Large intestine (tissue), 12 donors: ENCODE measurements around the gene ANKRD11. TPM values are rescaled to one million over a fixed set of nuclear protein-coding genes. Genes with fewer than 3 reads are reported as not detected.
A peak's percentile ranks its signal among the peaks of the same experiment; 100 is the strongest.

Experiments used
- DNase-seq, 2 donors: peaks; one replicate each; pipeline versions ENCODE4 v3.0.0 to v3.0.0-alpha.2; 2013
- H3K27ac ChIP-seq: one replicate; pipeline ENCODE4 v1.5.1; 2013; ENCODE audit warnings: low read length
- H3K27me3 ChIP-seq: 2 replicates; pipeline ENCODE4 v1.6.1; 2013; ENCODE audit warnings: low read length; ENCODE audit not compliant: control insufficient read depth, insufficient read depth
- H3K36me3 ChIP-seq: 2 replicates; pipeline ENCODE4 v1.6.1; 2013; ENCODE audit warnings: low read length; ENCODE audit not compliant: control insufficient read depth, insufficient read depth
- H3K4me1 ChIP-seq: one replicate; pipeline ENCODE4 v1.6.1; 2013; ENCODE audit warnings: low read length; ENCODE audit not compliant: control insufficient read depth, insufficient read depth
- H3K4me3 ChIP-seq: one replicate; pipeline ENCODE4 v1.5.1; 2013; ENCODE audit warnings: low read length
- H3K9me3 ChIP-seq: one replicate; pipeline ENCODE4 v1.6.1; 2013; ENCODE audit warnings: mild to moderate bottlenecking, low read depth, low read length, moderate library complexity; ENCODE audit not compliant: control insufficient read depth
- WGBS: methylation state at CpG from one replicate; pipeline ENCODE4 v1.1.5; 2013; ENCODE audit warnings: low lambda C conversion rate; ENCODE audit not compliant: insufficient coverage; 5-methylcytosine and 5-hydroxymethylcytosine counted together
- long read RNA-seq, 11 donors: transcript quantifications; one replicate each; lab custom pipeline, GENCODE V29; 2026
- polyA plus RNA-seq: library from polyadenylated mRNA; unstranded; fragments of 120-200 nt; gene quantifications from one replicate; pipeline ENCODE4 v1.2.1, GENCODE V29; 2013

Gene ANKRD11
- 83.9 TPM for polyA plus RNA-seq
- long read RNA-seq, donor 1, partial matches to known transcripts: 6 of 10 reads
- long read RNA-seq, donor 1, other reads (novel, unspliced or antisense): 0 of 10 reads
- long read RNA-seq, donor 2, transcript ANKRD11-219 (1 exons, 2,239 nt): major isoform, 5 of 20 reads
- long read RNA-seq, donor 2, partial matches to known transcripts: 12 of 20 reads
- long read RNA-seq, donor 2, other reads (novel, unspliced or antisense): 0 of 20 reads
- long read RNA-seq, donor 3: 0 reads
- long read RNA-seq, donor 4, partial matches to known transcripts: 0 of 3 reads
- long read RNA-seq, donor 4, other reads (novel, unspliced or antisense): 0 of 3 reads
- long read RNA-seq, donor 5, partial matches to known transcripts: 0 of 2 reads
- long read RNA-seq, donor 5, other reads (novel, unspliced or antisense): 0 of 2 reads
- long read RNA-seq, donor 6, transcript ANKRD11-219 (1 exons, 2,239 nt): major isoform, 11 of 28 reads
- long read RNA-seq, donor 6, partial matches to known transcripts: 14 of 28 reads
- long read RNA-seq, donor 6, other reads (novel, unspliced or antisense): 0 of 28 reads
- long read RNA-seq, donor 7, transcript ANKRD11-219 (1 exons, 2,239 nt): major isoform, 5 of 6 reads
- long read RNA-seq, donor 7, partial matches to known transcripts: 0 of 6 reads
- long read RNA-seq, donor 7, other reads (novel, unspliced or antisense): 0 of 6 reads
- long read RNA-seq, donor 8, transcript ANKRD11-219 (1 exons, 2,239 nt): major isoform, 9 of 20 reads
- long read RNA-seq, donor 8, partial matches to known transcripts: 9 of 20 reads
- long read RNA-seq, donor 8, other reads (novel, unspliced or antisense): 0 of 20 reads
- long read RNA-seq, donor 9, transcript ANKRD11-219 (1 exons, 2,239 nt): major isoform, 6 of 40 reads
- long read RNA-seq, donor 9, partial matches to known transcripts: 30 of 40 reads
- long read RNA-seq, donor 9, other reads (novel, unspliced or antisense): 0 of 40 reads
- long read RNA-seq, donor 10, transcript ANKRD11-219 (1 exons, 2,239 nt): major isoform, 6 of 22 reads
- long read RNA-seq, donor 10, partial matches to known transcripts: 8 of 22 reads
- long read RNA-seq, donor 10, other reads (novel, unspliced or antisense): 5 of 22 reads
- long read RNA-seq, donor 11, partial matches to known transcripts: 5 of 8 reads
- long read RNA-seq, donor 11, other reads (novel, unspliced or antisense): 0 of 8 reads

GRCh38 chr16:89490439-89491237 is at the start of gene ANKRD11:
ANKRD11 (minus strand) TSS chr16:89490561; CDS start chr16:89317019, 173,542 bp downstream.
- no peaks in the 10 kb centered on the region for H3K36me3 ChIP-seq
- WGBS: no CpG with 5 or more reads among the region's 96 CpGs

GRCh38 chr16:89538286-89538685 is 47.9 kb upstream of the ANKRD11 start:
- Histone ChIP-seq H3K27ac (no peak overlapping the region), H3K27me3 (no peaks in the 10 kb centered on the region), H3K4me1 (no peaks in the 10 kb centered on the region), H3K36me3 (peaks cover 73% of the 10 kb centered on the region), H3K4me3 (no peak overlapping the region), H3K9me3 (no peaks in the 10 kb centered on the region)
- no CpG with 5 or more reads among the region's 12 CpGs for WGBS
- no peak for DNase-seq

More at GRCh38 chr16:89490439-89491237, at the start of gene ANKRD11:
- Histone ChIP-seq H3K4me1 (peaks cover 26% of the 10 kb centered on the region), H3K27me3 (no peaks in the 10 kb centered on the region), H3K4me3 (peak within 1 kb of the TSS; percentile 75), H3K27ac (peak within 1 kb of the TSS; percentile 96), H3K9me3 (no peaks in the 10 kb centered on the region)
- peak; percentile 100 for DNase-seq

- Histone ChIP-seq H3K27ac (no peak overlapping the region), H3K4me3 (no peak overlapping the region), H3K9me3 (no peaks in the 10 kb centered on the region), H3K36me3 (peaks cover 78% of the 10 kb centered on the region), H3K27me3 (no peaks in the 10 kb centered on the region), H3K4me1 (no peaks in the 10 kb centered on the region)
- WGBS: no CpG with 5 or more reads among the region's 7 CpGs
- DNase-seq: no peak
These were observed 47.2 kb upstream of the ANKRD11 start for GRCh38 chr16:89537549-89537925.

DNA sequence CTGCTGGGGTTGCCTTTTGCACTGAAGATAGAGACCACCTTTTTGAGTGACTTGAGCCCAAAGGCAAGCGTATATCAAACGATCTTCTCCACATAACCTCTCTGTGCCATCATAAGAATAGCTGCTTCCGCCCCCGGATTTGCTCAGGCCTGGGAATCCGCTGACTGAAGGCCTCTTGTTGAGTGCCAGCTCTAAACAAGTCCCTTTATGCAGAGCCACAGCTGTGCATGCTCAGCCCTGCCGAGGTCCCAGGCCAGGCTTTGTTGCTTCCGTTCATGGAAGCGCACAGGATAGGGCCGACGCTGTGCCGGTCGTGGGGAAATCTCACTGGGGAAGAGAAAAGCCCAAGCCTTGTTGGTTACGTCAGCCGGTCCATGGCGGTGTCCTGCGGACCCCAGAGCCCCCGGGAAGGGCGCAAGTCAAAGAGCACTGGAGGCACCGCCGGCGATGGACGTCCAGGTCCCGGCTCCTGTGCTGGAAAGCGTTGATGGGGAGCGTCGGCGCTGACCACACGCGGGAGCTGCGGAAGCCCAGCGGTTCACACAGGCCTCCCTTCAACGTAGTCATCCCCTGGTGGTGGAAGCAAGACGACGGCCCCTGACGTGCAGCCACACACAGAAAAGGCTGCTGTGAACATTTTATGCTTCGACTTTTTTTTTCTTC is 46.7 kb upstream of the ANKRD11 start:
- H3K27me3 ChIP-seq: no peaks in the 10 kb centered on the region
- no peaks in the 10 kb centered on the region for H3K9me3 ChIP-seq
- no peak overlapping the region for H3K27ac ChIP-seq
- no peak overlapping the region for H3K4me3 ChIP-seq
- peaks cover 79% of the 10 kb centered on the region for H3K36me3 ChIP-seq
- H3K4me1 ChIP-seq: no peaks in the 10 kb centered on the region
- DNase-seq: no peak
- no CpG with 5 or more reads among the region's 36 CpGs for WGBS

GRCh38 chr16:89536371-89536770 is 46.0 kb upstream of the ANKRD11 start:
- DNase-seq: no peak
- WGBS: no CpG with 5 or more reads among the region's 24 CpGs
- Histone ChIP-seq H3K27ac (no peak overlapping the region), H3K36me3 (peaks cover 79% of the 10 kb centered on the region), H3K27me3 (no peaks in the 10 kb centered on the region), H3K9me3 (no peaks in the 10 kb centered on the region), H3K4me3 (no peak overlapping the region), H3K4me1 (no peaks in the 10 kb centered on the region)

- no peaks in the 10 kb centered on the region for H3K27me3 ChIP-seq
These were observed 43.9 kb upstream of the ANKRD11 start for GRCh38 chr16:89534252-89534756.

GRCh38 chr16:89531821-89532526 is 41.6 kb upstream of the ANKRD11 start:
- 93% methylated on average over 3 of the region's 31 CpGs for WGBS
- H3K27me3 ChIP-seq: no peaks in the 10 kb centered on the region

More at GRCh38 chr16:89534252-89534756, 43.9 kb upstream of the ANKRD11 start:
- DNase-seq: no peak
- no peaks in the 10 kb centered on the region for H3K9me3 ChIP-seq
- no peak overlapping the region for H3K4me3 ChIP-seq
- no peak overlapping the region for H3K27ac ChIP-seq
- H3K4me1 ChIP-seq: no peaks in the 10 kb centered on the region
- H3K36me3 ChIP-seq: peaks cover 85% of the 10 kb centered on the region
- WGBS: no CpG with 5 or more reads among the region's 11 CpGs

DNA sequence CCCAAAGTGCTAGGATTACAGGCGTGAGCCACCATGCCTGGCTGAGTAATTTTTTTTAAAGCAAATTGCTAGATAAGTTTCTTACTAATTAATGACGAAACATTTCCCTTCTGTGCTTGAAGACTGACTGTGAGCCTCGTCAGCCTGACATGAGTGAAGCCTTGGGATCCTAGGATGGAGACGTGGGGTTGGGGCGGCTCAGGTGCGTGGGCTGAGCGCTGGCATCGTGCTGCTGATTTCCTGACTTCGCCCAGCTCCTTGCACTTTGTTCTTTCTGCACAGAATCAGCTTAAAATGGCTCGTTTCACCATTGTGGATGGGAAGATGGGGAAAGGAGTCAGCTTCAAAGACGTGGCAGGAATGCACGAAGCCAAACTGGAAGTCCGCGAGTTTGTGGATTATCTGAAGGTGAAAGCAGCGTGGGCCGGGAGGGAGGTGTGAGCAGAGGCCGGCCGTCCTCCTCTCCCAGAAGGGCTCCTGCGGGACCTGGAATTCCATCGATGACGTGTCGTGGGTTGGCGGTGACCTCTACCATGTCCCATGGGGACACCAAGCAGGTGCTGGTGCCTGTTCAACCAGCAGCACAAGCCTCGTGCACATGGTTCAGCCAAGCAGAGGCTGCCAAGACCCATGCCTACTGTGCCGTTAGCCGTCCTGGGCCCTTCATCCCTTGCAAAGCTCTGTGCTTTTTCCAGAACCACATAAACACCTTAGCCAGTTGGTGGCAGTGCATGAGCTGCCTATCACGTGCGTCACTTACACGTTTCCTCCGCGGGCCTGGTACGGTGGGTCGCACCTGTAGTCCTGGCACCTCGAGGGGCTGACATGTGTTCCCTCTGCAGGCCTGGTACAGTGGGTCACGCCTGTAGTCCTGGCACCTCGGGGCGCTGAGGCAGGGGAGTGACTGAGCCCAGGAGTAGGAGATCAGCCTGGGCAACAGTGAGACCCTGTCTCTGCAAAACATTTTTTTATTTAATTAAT is 40.3 kb upstream of the ANKRD11 start:
- Histone ChIP-seq H3K27me3 (no peaks in the 10 kb centered on the region), H3K4me1 (no peaks in the 10 kb centered on the region), H3K36me3 (peaks cover 92% of the 10 kb centered on the region), H3K27ac (no peak overlapping the region), H3K9me3 (no peaks in the 10 kb centered on the region), H3K4me3 (no peak overlapping the region)
- no CpG with 5 or more reads among the region's 37 CpGs for WGBS
- DNase-seq: no peak

More at GRCh38 chr16:89531821-89532526, 41.6 kb upstream of the ANKRD11 start:
- DNase-seq: no peak
- no peaks in the 10 kb centered on the region for H3K9me3 ChIP-seq
- no peaks in the 10 kb centered on the region for H3K4me1 ChIP-seq
- H3K36me3 ChIP-seq: peaks cover 84% of the 10 kb centered on the region
- H3K27ac ChIP-seq: no peak overlapping the region
- no peak overlapping the region for H3K4me3 ChIP-seq
